ENCODE measurements around the gene CHCHD3.

Gene CHCHD3

DNA sequence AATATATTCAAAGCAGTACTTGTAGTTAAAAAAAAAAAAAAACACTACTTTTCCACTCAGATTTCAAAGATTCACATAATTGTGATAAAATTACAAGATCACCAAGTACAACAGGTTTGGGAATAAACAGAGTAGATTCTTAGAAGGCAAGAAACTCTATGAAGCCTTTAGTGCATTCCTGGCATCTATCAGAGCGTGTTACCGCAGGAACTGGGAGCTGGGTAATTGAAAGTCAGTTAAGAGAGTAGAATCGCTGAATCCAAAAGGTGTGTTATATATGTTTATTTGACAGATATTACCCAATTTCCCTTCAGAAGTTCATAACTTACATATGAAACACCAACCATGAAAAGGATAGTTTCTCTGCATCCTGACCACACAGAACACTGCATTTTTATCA lies 346.4 kb downstream of the CHCHD3 start:
- H3K27me3 ChIP-seq (replicated peaks; ENCODE audit: control insufficient read depth, insufficient read depth, low read length) = no peaks in the 10 kb centered on the region
- H3K9ac ChIP-seq (ENCODE audit: low read length) = no peak overlapping the region
- no peak for DNase-seq (ENCODE audit: low read depth)
- H3K9me3 ChIP-seq (ENCODE audit: control insufficient read depth, low read length) = no peaks in the 10 kb centered on the region
- H3K36me3 ChIP-seq (ENCODE audit: control insufficient read depth, insufficient read depth, low read length, severe bottlenecking) = no peaks in the 10 kb centered on the region
- H3K4me1 ChIP-seq (ENCODE audit: control insufficient read depth, insufficient read depth, low read length) = peaks cover 12% of the 10 kb centered on the region
- H3K4me3 ChIP-seq (ENCODE audit: low read length) = no peak overlapping the region
